ENCODE results near the gene KIAA1671. TPM values are rescaled to one million over a fixed set of nuclear protein-coding genes. Genes with fewer than 3 reads are reported as not detected.

The KIAA1671 gene
- polyA plus RNA-seq, 1 donor (not counting 4 experiments of a cell fraction or from before 2014, with no cell fraction given), result 17.4 TPM

DNA sequence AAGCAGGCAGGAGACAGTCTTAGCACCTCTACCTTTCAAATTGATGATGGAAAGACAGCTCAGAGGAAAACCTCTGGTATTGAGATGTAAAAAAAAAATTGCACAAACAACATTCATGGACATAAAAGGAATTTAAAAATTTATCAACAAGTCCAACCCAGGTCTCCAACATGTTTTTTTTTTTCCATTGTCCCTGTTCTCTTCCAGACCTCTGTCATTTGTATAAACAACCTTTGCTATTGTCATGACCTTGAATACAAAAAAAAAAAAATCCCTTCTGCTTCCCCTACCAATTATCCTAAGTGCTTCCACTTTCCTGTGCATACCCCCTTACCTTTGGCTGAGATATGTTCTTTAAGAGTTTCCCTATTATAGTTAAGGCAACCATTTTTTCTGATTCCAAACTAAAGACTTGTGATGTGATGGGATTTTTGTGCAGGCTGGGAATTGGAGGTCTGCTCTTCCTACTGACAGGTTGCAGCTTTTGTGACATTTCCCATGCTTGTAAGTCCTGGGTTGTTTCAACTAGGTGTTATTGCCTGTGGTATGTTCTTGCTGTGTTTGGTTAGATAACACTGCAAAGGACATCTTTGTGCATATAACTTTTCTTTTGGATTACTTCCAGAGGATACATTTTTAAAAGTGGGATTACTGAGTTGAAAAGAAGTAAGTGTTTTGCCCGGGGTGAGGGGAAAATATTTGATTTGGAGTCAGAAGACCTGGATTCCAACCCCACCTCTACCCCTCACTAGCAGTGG lies 67.1 kb downstream of the KIAA1671 start:
- no peak overlapping the region for H3K27ac ChIP-seq (ENCODE audit: control insufficient read depth, insufficient read depth, low read length)
- no peak overlapping the region for H3K9ac ChIP-seq (ENCODE audit: control insufficient read depth, extremely low read depth, insufficient read depth, low read length)
- H3K9me3 ChIP-seq (ENCODE audit: control insufficient read depth, low read depth, low read length), result no peaks in the 10 kb centered on the region
- no peaks in the 10 kb centered on the region for H3K9me1 ChIP-seq (ENCODE audit: control insufficient read depth, extremely low read depth, insufficient read depth, low read length)
- no peak for DNase-seq (ENCODE audit: low read depth, low spot score)
- H3K4me2 ChIP-seq (ENCODE audit: control insufficient read depth, extremely low read depth, insufficient read depth, low read depth, low read length), result no peak overlapping the region
- peaks cover 2% of the 10 kb centered on the region for H3K79me2 ChIP-seq (ENCODE audit: control insufficient read depth, insufficient read depth, low read length)
- FAIRE-seq, result no peak
- H3K27me3 ChIP-seq (ENCODE audit: control insufficient read depth, extremely low read depth, insufficient read depth, low read length), result no peaks in the 10 kb centered on the region
- H4K20me1 ChIP-seq (ENCODE audit: control insufficient read depth, extremely low read depth, insufficient read depth, low read length), result no peaks in the 10 kb centered on the region
- TF ChIP-seq EZH2 (IDR thresholded peaks at IDR 0.05; ENCODE audit: low read length), result no peak
- TF ChIP-seq, protein P1, sequence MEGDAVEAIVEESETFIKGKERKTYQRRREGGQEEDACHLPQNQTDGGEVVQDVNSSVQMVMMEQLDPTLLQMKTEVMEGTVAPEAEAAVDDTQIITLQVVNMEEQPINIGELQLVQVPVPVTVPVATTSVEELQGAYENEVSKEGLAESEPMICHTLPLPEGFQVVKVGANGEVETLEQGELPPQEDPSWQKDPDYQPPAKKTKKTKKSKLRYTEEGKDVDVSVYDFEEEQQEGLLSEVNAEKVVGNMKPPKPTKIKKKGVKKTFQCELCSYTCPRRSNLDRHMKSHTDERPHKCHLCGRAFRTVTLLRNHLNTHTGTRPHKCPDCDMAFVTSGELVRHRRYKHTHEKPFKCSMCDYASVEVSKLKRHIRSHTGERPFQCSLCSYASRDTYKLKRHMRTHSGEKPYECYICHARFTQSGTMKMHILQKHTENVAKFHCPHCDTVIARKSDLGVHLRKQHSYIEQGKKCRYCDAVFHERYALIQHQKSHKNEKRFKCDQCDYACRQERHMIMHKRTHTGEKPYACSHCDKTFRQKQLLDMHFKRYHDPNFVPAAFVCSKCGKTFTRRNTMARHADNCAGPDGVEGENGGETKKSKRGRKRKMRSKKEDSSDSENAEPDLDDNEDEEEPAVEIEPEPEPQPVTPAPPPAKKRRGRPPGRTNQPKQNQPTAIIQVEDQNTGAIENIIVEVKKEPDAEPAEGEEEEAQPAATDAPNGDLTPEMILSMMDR (optimal IDR thresholded peaks at IDR 0.05 in 1 of 3, IDR thresholded peaks at IDR 0.05 in 1 of 3, conservative IDR thresholded peaks at IDR 0.05 in 1 of 3; ENCODE audit: extremely low read depth in 1 of 3, insufficient read depth in 2 of 3, low read length in 3 of 3), result no peak
- no peaks in the 10 kb centered on the region for H3K4me1 ChIP-seq (ENCODE audit: control insufficient read depth, extremely low read depth, insufficient read depth, low read length)
- H3K36me3 ChIP-seq (ENCODE audit: control insufficient read depth in 2 of 2, extremely low read depth in 1 of 2, insufficient read depth in 2 of 2, low read length in 2 of 2), result peaks cover 0 to 5% of the 10 kb centered on the region in 2 experiments
- no peak overlapping the region for H2AFZ ChIP-seq (ENCODE audit: control insufficient read depth, low read length)
- dilution Hi-C loops (cut with MboI; ENCODE audit: extremely low pct_ligation_motif_present, low sequenced_read_pairs), result no loop called here
- H3K4me3 ChIP-seq (ENCODE audit: control insufficient read depth in 2 of 3, extremely low read depth in 1 of 3, insufficient read depth in 2 of 3, low read depth in 1 of 3, low read length in 3 of 3), result no peak overlapping the region

DNA sequence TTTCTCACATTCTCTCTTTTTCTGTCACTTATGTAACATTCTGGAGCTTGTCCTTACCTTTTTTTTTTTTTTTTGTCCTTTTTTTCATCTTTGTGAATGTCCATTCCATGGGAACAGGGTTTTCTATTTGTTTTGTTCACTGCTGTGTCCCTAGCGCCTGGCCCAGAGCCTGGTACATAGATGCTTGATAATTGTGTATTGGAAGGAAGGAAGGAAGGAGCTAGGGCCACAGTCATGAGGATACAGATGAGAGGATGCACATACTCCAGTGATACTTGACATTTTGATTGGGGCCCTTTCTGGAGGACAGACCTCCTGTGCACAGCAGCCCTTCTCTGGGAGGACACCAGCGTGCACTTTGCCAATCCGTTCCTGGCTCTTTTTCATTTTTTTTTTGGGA lies 68.9 kb downstream of the KIAA1671 start:
- Histone ChIP-seq H2AFZ (ENCODE audit: control insufficient read depth, low read length) (no peak overlapping the region), H3K9me3 (ENCODE audit: control insufficient read depth, low read depth, low read length) (no peaks in the 10 kb centered on the region), H3K27ac (ENCODE audit: control insufficient read depth, insufficient read depth, low read length) (no peak overlapping the region), H3K36me3 (ENCODE audit: control insufficient read depth in 2 of 2, extremely low read depth in 1 of 2, insufficient read depth in 2 of 2, low read length in 2 of 2) (peaks cover 0 to 3% of the 10 kb centered on the region in 2 experiments), H3K4me1 (ENCODE audit: control insufficient read depth, extremely low read depth, insufficient read depth, low read length) (peaks cover 10% of the 10 kb centered on the region), H3K4me3 (ENCODE audit: control insufficient read depth in 2 of 3, extremely low read depth in 1 of 3, insufficient read depth in 2 of 3, low read depth in 1 of 3, low read length in 3 of 3) (no peak overlapping the region), H4K20me1 (ENCODE audit: control insufficient read depth, extremely low read depth, insufficient read depth, low read length) (no peaks in the 10 kb centered on the region), H3K79me2 (ENCODE audit: control insufficient read depth, insufficient read depth, low read length) (peaks cover 2% of the 10 kb centered on the region), H3K9ac (ENCODE audit: control insufficient read depth, extremely low read depth, insufficient read depth, low read length) (no peak overlapping the region), H3K27me3 (ENCODE audit: control insufficient read depth, extremely low read depth, insufficient read depth, low read length) (no peaks in the 10 kb centered on the region), H3K9me1 (ENCODE audit: control insufficient read depth, extremely low read depth, insufficient read depth, low read length) (no peaks in the 10 kb centered on the region), H3K4me2 (ENCODE audit: control insufficient read depth, extremely low read depth, insufficient read depth, low read depth, low read length) (no peak overlapping the region)
- DNase-seq (ENCODE audit: low read depth, low spot score), result no peak
- dilution Hi-C loops (cut with MboI; ENCODE audit: extremely low pct_ligation_motif_present, low sequenced_read_pairs), result no loop called here
- FAIRE-seq, result no peak
- no peak for TF ChIP-seq EZH2 (IDR thresholded peaks at IDR 0.05; ENCODE audit: low read length)
- TF ChIP-seq, protein P1 (optimal IDR thresholded peaks at IDR 0.05 in 1 of 3, IDR thresholded peaks at IDR 0.05 in 1 of 3, conservative IDR thresholded peaks at IDR 0.05 in 1 of 3; ENCODE audit: extremely low read depth in 1 of 3, insufficient read depth in 2 of 3, low read length in 3 of 3), result no peak

Measured in keratinocyte (primary cell).